Type B pancreatic cell (in vitro differentiated cells): ENCODE data around the gene KLHL35. TPM values are rescaled to one million over a fixed set of nuclear protein-coding genes. Genes with fewer than 3 reads are reported as not detected.
"Not testable (repeated sequence)": the region's sequence is repeated elsewhere in the genome, so short reads cannot be mapped to it uniquely, and the experiment has no call there.

Experiments used
- DNase-seq: peaks from one replicate; pipeline ENCODE4 v3.0.0; 2021; ENCODE audit warnings: mixed read lengths; ENCODE audit not compliant: unreplicated experiment; ENCODE audit errors: extremely low spot score
- H3K27ac Mint-ChIP-seq: 2 replicates; pipeline ENCODE4 v1.8.0; 2021; ENCODE audit warnings: mild to moderate bottlenecking, mixed read lengths
- H3K27me3 Mint-ChIP-seq: 2 replicates; pipeline ENCODE4 v1.8.0; 2021; ENCODE audit warnings: mixed read lengths
- H3K36me3 Mint-ChIP-seq: 2 replicates; pipeline ENCODE4 v1.8.0; 2021; ENCODE audit warnings: mixed read lengths
- H3K4me1 Mint-ChIP-seq: one replicate; pipeline ENCODE4 v1.8.0; 2021; ENCODE audit warnings: mixed read lengths; ENCODE audit not compliant: unreplicated experiment
- H3K4me3 Mint-ChIP-seq: 2 replicates; pipeline ENCODE4 v1.8.0; 2021; ENCODE audit warnings: mild to moderate bottlenecking, mixed read lengths
- H3K9me3 Mint-ChIP-seq: 2 replicates; pipeline ENCODE4 v1.8.0; 2021; ENCODE audit warnings: mixed read lengths
- CTCF ChIP-seq: fragments of 200-600 bp; sonication (generic); conservative IDR thresholded peaks from 2 replicates; pipeline ENCODE4 v1.5.0; 2021; ENCODE audit warnings: antibody characterized with exemption, mild to moderate bottlenecking
- total RNA-seq: library from RNA; stranded (reverse); gene quantifications from 2 replicates; pipeline ENCODE4 v1.2.1, GENCODE V29; 2021; ENCODE audit warnings: low replicate concordance

Gene KLHL35
- total RNA-seq, 1 donor from 2014 or later, result 1.6 TPM

DNA sequence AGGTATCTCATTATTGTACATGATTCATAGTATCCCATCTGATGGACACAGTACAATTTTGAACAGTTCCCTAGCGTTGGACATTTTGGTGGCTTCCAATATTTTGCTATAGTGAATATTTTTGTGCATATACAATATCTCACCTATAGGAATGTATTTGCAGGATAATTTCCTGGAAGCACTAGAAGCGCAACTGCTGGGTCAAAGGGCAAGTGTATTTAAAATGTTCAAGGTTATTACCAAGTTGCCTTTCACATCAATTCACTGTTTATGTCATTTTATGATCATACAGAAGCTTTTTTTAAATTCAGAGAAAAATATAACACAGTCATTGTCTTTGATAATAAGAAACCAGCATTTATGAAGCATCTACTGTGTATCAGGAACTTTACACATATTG lies 52.8 kb downstream of the KLHL35 start:
- Mint-ChIP-seq H3K36me3 (no peaks in the 10 kb centered on the region), H3K9me3 (peaks cover 4% of the 10 kb centered on the region), H3K4me3 (no peak overlapping the region), H3K27me3 (no peaks in the 10 kb centered on the region), H3K27ac (peak overlapping the region; percentile 99), H3K4me1 (peaks cover 22% of the 10 kb centered on the region)
- DNase-seq, result no peak
- no peak for TF ChIP-seq CTCF

DNA sequence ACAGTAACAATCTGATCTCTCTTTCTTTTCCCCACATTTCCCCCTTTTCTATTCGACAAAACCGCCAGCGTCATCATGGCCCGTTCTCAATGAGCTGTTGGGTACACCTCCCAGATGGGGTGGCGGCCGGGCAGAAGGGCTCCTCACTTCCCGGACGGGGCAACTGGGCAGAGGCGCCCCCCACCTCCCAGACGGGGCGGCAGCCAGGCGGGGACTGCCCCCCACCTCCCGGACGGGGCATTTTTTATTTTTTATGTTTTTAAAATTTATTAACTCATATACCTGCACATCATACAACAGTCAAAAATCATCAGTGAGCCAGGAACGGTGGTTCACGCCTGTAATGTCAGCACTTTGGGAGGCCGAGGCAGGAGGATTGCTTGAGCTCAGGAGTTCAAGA lies 54.2 kb downstream of the KLHL35 start:
- H3K27me3 Mint-ChIP-seq, H3K4me3 Mint-ChIP-seq, H3K9me3 Mint-ChIP-seq, H3K27ac Mint-ChIP-seq, DNase-seq, H3K36me3 Mint-ChIP-seq: not testable (repeated sequence)
- H3K4me1 Mint-ChIP-seq, result peaks cover 16% of the 10 kb centered on the region

DNA sequence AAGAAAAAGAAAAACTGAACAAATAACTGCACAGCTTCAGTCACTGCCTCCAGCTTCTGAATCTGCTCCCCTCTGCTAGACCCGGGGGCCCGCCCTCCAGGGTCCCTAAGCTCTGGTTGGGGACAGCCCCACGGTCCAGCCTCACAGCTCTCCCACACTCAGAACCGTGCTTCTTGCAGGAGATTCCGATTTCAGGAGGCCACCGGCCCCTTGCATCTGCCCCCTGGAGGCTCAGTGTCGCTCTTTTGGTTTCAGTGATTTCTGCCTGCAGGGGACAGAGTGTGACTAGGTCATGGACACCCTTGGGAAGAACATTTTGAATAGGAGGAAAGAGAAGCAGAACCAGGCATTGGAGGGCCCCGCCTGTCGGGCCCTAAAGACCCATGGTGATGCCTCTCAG lies 56.8 kb downstream of the KLHL35 start:
- no peak for DNase-seq
- peaks cover 4% of the 10 kb centered on the region for H3K27me3 Mint-ChIP-seq
- H3K4me3 Mint-ChIP-seq, result no peak overlapping the region
- H3K36me3 Mint-ChIP-seq, result no peaks in the 10 kb centered on the region
- peaks cover 4% of the 10 kb centered on the region for H3K9me3 Mint-ChIP-seq
- no peak overlapping the region for H3K27ac Mint-ChIP-seq
- no peak for TF ChIP-seq CTCF
- peaks cover 16% of the 10 kb centered on the region for H3K4me1 Mint-ChIP-seq

- Mint-ChIP-seq H3K27me3 (peaks cover 4% of the 10 kb centered on the region), H3K4me1 (peaks cover 11% of the 10 kb centered on the region), H3K27ac (no peak overlapping the region), H3K9me3 (peaks cover under 1% of the 10 kb centered on the region), H3K36me3 (no peaks in the 10 kb centered on the region), H3K4me3 (no peak overlapping the region)
- no peak for DNase-seq
- TF ChIP-seq CTCF, result no peak
Measured at GRCh38 chr11:75375626-75376025, 57.4 kb downstream of the KLHL35 start.

- H3K27ac Mint-ChIP-seq, result no peak overlapping the region
- peaks cover 7% of the 10 kb centered on the region for H3K4me1 Mint-ChIP-seq
- TF ChIP-seq CTCF, result no peak
- no peaks in the 10 kb centered on the region for H3K36me3 Mint-ChIP-seq
- no peak overlapping the region for H3K4me3 Mint-ChIP-seq
- peaks cover 4% of the 10 kb centered on the region for H3K27me3 Mint-ChIP-seq
- DNase-seq, result no peak
- no peaks in the 10 kb centered on the region for H3K9me3 Mint-ChIP-seq
Measured at GRCh38 chr11:75374646-75375045, 58.4 kb downstream of the KLHL35 start.

- Mint-ChIP-seq H3K4me3 (no peak overlapping the region), H3K27ac (no peak overlapping the region), H3K36me3 (no peaks in the 10 kb centered on the region), H3K4me1 (peaks cover 7% of the 10 kb centered on the region), H3K9me3 (no peaks in the 10 kb centered on the region), H3K27me3 (peaks cover 4% of the 10 kb centered on the region)
- DNase-seq, result no peak
- TF ChIP-seq CTCF, result no peak
Measured at GRCh38 chr11:75373201-75373600, 59.8 kb downstream of the KLHL35 start.

Other genes with a start within 250 kb of the KLHL35 start
- 0.31 and 0.56 TPM in 2 replicates for gene TPBGL, start 192.4 kb downstream of the KLHL35 start, total RNA-seq
- gene ARRB1, start 81.5 kb downstream of the KLHL35 start, total RNA-seq, result 32.7 and 32.8 TPM in 2 replicates
- gene RPS3, start 33.7 kb downstream of the KLHL35 start, total RNA-seq, result 3,170 and 3,442 TPM in 2 replicates
- gene GDPD5, start 92.7 kb upstream of the KLHL35 start, total RNA-seq, result 7.5 and 11.3 TPM in 2 replicates
- 151 and 229 TPM in 2 replicates for gene SERPINH1, start 129.1 kb upstream of the KLHL35 start, total RNA-seq
- 4.3 and 30.5 TPM in 2 replicates for gene MAP6, start 235.8 kb upstream of the KLHL35 start, total RNA-seq